ENCODE data around the gene KLHL12. TPM values are rescaled to one million over a fixed set of nuclear protein-coding genes. Genes with fewer than 3 reads are reported as not detected.

KLHL12 gene
- total and polyA plus RNA-seq, 10 of the 15 experiments (the other 5 are each of a cell fraction or from before 2014, with no cell fraction given) = 16.0 to 53.8 (median 30.3) TPM

- TF ChIP-seq PRDM15 (CRISPR knock-in tag; IDR thresholded peaks at IDR 0.05) = no peak
- TF ChIP-seq SPI1 (IDR thresholded peaks at IDR 0.05; ENCODE audit: borderline replicate concordance, insufficient read depth, low read depth, low read length) = no peak
- TF ChIP-seq CHD4 (IDR thresholded peaks at IDR 0.05) = no peak
- TF ChIP-seq CREM (IDR thresholded peaks at IDR 0.05; ENCODE audit: low read depth) = 0 out of 2 replicates have a peak, but pooled peaks have one; percentile 23
- TF ChIP-seq SKIL (IDR thresholded peaks at IDR 0.05; ENCODE audit: low read depth, poor library complexity, severe bottlenecking) = no peak
- TF ChIP-seq ATF3 (IDR thresholded peaks at IDR 0.05; ENCODE audit: borderline replicate concordance, extremely low read depth, low read depth, low read length) = no peak
- no peak for TF ChIP-seq BMI1 (IDR thresholded peaks at IDR 0.05; ENCODE audit: borderline replicate concordance)
- TF ChIP-seq EGR1 (IDR thresholded peaks at IDR 0.05; ENCODE audit: borderline replicate concordance in 1 of 2, low read depth in 2 of 2, low read length in 2 of 2) = peak in 1 of 2 experiments; percentile 29; a peak in 1 of 3 replicates
- TF ChIP-seq POU2F2 (IDR thresholded peaks at IDR 0.05; ENCODE audit: borderline replicate concordance, low read depth, low read length) = no peak
- TF ChIP-seq STAT3 (IDR thresholded peaks at IDR 0.05; ENCODE audit: low read depth, low read length) = no peak
- TF ChIP-seq ZNF207 (IDR thresholded peaks at IDR 0.05; ENCODE audit: borderline replicate concordance) = no peak
- TF ChIP-seq POLR2AphosphoS2 (IDR thresholded peaks at IDR 0.05; ENCODE audit: low read depth, low read length) = no peak
- TF ChIP-seq HDGF (IDR thresholded peaks at IDR 0.05) = no peak
- no peak for TF ChIP-seq ZBTB11 (CRISPR knock-in tag; IDR thresholded peaks at IDR 0.05)
These were observed 78.9 kb downstream of the KLHL12 start (continued) for GRCh38 chr1:202848191-202848542.
